Posterior vena cava (tissue), 2 donors: ENCODE data around the gene GNG4. TPM values are rescaled to one million over a fixed set of nuclear protein-coding genes. Genes with fewer than 3 reads are reported as not detected.
"Not testable (repeated sequence)": the region's sequence is repeated elsewhere in the genome, so short reads cannot be mapped to it uniquely, and the experiment has no call there.

Experiments
- DNase-seq: peaks from one replicate; pipeline ENCODE4 v3.0.0-alpha.2; 2020; ENCODE audit warnings: low spot score
- intact Hi-C, 2 donors: fragments of 100-400 bp; cut with DNase I; formaldehyde crosslinking; loops; one replicate each; pipeline versions ENCODE4 v1.14.1 to v1.14.2; 2022 to 2023
- total RNA-seq, 2 donors: library from RNA; stranded (reverse); fragmentation: NEBNext Ultra II Directional; extraction: Animal tissue kit (Norgen Biotek cat#: 25700); gene quantifications; one replicate each; pipeline ENCODE4 v1.2.1, GENCODE V29; 2021
- donor health status: DM: yes; HTN: yes; CAD: no.
- donor health status: DM: yes; HTN: yes; CAD: no.

GNG4 gene
- total RNA-seq, 2 donors from 2014 or later = 0.32 to 0.38 TPM

DNA sequence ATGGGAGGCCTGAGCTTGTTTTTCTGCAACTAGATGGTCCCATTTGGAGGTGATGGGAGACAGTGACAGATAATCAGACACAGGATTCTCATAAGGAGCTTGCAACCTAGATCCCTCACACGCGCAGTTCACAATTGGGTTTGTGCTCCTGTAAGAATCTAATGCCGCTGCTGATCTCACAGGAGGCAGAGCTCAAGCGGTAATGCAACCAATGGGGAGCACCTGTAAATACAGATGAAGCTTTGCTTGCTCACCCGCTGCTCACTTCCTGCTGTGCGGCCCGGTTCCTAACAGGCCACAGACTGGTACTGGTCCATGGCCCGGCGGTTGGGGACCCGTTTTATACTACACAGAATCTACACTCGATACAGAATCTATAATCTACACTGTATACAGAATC, 92.8 kb downstream of the GNG4 start:
- intact Hi-C loops = no loop called here
- no peak for DNase-seq

DNA sequence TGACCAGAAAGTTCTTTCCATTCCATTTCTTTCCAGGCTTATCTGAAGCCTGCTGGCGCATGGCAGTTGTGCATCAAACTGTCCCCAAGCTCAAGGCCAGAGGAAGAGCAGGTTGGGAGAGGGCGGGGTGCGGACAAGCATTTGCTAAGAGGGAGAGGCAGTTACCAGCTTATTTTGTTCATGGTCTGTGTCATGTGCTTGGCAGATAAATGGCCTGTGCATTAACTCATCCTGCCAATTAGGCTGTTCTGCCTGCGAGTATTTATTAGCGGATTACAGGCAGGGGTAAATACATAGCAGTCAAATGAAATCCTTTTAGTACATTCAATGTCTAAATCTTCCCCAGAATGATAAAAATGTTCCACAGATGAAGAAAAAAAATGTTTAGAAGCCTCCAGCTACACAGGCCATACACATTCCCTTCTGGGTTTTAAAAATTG, 96.5 kb downstream of the GNG4 start:
- DNase-seq = no peak
- intact Hi-C loops = no loop called here

DNA sequence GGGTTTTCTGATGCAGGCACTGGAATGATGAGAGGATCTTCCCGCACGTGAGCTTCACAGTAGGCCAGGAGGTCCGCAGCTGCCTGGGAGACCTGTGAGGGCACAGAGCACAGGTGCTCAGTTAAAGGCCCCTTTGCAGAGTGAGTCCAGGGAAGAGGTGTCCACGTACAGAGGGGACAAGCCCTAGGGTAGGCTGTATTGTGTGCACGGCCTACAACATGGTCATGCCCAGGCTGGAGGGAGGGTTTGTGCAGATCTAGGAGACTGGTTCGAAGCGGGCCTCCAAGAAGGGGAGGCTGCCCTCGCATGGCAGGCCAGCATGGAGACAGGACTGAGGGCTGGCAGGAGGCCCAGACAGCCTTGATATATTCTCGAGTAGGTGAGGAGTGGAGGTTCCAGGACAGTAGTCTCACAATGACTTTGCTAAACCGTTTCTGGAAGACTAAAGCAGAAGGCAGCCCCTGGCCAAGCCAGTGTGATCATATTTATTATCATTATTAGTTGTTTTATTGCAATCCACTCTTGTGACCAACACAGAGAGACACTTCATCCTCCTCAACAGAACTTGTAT, 97.4 kb downstream of the GNG4 start:
- DNase-seq = no peak
- intact Hi-C loops = no loop called here

DNA sequence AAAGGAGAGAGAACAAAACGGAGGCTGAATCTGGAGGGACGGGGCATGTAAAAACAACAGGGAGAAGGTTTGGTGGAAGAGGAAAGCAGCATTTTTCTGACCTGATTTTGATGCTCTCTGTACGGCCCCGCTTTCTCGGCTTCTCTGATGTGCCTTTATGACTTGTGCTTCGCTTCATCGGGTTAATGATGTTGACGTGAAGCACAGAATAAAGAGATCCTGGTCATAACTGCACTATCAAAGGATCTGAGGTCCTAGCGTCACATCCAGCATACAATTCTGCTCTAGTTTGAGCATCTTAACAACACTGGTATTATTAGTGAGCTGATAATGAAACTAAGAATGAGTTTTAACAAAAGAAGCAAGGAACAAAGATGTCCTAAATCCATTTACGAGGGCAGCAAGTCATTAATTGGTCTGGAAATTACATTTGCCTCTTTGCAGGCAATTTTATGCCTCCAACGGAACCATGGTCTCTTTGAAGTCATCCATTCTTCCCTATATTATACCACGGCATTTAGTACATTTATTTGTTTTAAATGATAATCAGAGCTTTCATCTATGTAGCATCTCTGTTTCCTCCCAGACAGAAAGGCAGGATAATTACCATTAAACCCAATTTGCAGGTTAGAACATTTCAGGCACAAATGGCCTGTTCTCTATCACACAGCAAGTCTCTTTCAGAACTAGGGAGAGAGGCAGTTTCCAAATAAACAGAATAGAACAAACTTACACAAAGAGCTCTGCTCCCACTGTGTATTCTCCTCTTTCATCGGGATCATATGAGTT, 100.0 kb downstream of the GNG4 start:
- intact Hi-C loops = no loop called here
- DNase-seq = no peak

DNA sequence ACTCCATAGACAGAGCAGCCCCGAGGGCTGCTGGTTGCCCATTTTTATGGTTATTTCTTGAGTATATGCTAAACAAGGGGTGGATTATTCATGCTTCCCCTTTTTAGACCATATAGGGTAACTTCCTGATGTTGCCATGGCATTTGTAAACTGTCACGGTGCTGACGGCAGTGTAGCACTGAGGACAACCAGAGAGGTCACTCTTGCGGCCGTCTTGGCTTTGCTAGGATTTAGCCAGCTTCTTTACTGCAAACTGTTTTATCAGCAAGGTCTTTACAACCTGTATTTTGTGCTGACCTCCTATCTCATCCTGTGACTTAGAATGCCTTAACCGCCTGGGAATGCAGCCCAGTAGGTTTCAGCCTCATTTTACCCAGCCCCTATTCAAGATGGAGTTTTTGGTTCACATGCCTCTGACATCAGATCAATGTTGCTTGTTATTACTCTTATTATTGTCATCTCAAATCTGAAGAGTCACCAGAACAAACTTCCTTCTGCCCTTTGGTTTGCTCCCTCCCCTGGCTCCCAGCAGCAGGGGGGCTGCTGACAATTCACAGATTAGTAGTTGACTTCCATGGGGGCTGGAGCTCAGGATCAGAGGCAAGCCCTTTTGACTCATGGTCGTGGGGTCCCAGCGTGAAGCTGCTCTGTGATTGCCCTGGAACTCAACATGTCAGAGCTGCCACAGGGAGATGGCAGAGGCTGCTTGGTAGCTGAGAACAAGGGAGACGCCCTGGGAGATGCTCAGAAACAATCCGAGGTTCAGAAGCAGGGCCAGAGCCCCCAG, 103.0 kb downstream of the GNG4 start:
- intact Hi-C loops, DNase-seq: not testable (repeated sequence)

DNA sequence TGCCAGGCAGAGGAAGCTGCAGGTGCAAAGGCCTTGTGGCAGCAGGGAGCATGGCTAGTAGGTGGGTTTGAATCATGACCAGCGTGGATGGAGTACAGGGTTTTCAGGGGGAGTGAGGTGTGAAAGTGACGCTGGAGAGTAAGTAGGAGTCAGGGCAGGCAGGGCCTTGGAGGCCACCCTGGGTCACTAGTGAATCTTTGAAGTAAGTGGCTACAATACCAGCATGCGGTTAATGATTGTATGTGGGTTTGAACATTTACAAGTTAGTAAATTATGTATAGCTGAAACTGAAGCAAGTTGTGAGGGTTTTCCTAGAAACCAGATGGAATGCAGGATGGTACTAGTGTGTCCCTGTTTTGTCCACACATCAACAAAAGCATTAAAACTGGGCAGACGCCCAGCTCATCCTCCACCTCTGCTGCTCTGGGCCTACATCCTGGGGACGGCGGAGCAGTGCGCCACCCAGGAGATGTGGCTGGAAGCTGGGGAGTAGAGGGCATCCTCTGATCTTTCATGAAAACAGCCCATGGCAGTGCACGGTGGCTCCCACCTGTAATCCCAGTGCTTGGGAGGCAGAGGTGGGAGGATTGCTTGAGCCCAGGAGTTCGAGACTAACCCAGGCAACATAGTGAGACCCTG, 104.2 kb downstream of the GNG4 start:
- no peak for DNase-seq
- intact Hi-C loops = no loop called here

DNA sequence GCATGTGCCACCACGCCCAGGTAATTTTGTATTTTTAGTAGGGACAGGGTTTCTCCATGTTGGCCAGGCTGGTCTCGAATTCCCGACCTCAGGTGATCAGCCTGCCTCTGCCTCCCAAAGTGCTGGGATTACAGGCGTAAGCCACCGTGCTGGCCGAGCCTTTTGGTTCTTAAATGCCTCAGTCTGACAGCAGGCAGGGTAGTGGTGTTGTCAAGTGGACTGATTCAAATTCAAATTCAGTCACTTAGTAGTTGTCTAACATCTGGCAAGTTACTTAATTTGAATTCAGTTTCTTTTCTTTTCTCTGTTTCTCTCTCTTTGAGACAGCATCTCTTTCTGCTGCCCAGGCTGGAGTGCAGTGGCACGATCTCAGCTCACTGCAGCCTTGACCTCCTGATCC, 106.7 kb downstream of the GNG4 start:
- DNase-seq, intact Hi-C loops: not testable (repeated sequence)

DNA sequence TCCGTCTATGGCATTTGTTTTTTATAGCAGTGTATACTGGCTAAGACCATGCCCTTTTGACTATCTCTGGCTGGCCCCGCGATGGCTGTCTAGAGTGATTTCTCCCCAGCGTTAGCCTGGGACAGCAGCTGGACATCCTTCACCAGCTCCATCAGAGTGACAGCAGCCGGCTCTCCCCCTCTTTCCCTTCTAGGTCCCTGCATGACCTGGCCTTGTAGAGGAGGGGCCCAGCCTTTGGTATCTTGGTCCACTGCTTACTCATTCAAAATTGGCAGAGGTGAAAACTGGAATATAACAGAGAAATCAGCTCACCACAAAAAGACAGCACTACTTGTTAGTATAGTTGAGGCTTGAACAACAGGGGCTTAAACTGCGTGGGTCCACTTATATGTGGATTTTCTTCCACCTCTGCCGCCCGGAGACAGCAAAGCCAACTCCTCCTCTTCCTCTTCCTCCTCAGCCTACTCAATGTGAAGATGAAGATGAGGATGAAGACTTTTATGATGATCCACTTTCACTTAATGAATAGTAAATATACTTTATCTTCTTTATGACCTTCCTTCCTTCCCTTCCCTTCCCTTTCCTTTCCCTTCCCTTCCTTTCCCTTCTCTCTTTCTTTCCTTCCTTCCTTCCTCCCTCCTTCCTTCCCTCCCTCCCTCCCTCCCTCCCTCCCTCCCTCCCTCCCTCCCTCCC, 116.0 kb downstream of the GNG4 start:
- no peak for DNase-seq
- intact Hi-C loops = no loop called here

DNA sequence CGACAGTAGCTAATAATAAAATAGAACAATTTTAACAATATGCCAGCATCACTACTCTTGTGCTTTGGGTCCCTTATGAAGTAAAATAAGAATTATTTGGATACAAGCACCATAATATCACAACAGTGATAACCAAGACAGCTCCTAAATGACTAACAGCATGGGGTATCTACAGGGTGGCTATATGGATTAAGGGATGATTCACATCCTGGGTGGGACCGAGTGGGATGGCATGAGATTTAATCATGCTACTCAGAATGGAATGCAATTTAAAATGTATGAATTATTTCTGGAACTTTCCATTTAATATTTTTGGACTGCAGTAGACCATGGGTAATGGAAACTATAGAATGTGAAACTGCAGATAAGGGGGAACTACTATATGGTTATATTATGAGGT, 117.2 kb downstream of the GNG4 start:
- no peak for DNase-seq
- intact Hi-C loops = no loop called here

DNA sequence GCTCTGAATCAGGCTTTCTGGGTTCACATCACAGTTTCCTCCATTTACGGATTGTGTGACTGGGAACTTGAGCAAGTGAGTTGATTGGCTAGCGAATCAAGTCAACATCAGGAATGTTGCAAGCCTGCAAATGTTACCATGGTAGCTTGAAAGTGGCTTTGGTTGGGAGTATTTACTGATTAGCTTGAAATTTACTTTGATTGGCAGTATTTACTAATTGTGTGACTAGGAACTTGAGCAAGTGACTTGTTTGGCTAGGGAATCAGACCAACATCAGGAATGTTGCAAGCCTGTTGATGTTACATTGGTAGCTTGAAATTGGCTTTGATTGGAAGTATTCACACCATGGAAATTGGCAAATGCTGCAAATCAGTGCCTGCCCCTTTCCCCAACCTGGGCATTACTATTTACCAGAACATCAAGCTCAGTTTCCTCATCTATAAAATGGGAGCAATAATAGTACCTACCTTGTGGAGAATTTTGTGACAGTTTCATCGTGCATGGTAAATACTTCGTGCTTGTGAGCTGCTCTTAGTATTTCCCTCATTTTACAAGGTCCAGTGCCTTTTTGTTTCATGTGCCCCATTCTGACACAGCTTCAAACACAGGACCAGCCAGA, 122.3 kb downstream of the GNG4 start:
- intact Hi-C loops = no loop called here
- DNase-seq = no peak

DNA sequence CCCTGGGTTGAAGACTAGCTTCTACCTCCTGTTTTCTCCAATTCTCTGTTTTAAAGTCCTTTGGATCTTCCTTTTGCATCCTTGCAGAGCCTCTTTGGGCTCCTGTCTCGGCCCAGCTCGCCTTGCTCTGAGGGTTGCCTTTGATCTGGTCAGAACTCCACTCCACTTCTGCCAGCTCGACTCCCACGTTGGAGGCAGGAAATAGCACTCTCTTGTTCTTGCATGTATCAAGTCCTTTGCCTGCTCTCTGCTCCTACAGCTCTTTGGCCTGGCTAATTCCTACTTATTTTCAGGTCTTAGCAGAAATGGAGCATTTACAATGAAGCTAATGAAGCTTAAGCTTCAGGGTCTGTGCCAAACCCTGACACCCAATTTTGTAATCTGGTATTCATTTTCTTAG, 124.3 kb downstream of the GNG4 start:
- intact Hi-C loops = no loop called here
- DNase-seq = no peak

DNA sequence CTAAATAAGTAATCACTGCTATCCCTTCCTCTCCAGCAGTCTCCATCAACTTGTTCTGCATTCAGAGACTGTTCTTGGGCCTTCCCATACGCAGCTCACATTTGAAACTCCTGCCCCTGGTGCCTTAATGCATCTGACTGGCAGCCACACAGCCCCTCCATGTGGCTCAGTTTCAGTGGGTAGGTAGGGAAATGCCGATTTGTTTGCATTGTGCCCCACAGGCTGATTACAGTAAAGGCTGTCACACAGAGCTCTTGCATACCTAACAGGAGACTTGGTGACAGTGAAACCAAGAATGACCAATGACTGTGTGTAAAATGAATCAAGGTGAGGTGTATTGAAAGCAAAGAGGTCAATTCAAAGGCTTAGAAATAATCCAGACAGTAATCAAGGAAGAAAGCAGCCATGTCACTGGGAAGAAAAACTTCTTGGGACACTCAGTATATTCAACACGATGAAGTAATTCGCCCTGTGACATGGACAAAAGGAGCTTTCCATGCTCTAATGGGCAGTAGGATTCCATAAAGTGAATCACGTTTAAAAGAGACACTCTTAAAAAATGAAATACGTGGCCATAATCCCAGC, 132.6 kb downstream of the GNG4 start:
- DNase-seq = no peak
- intact Hi-C loops = no loop called here

DNA sequence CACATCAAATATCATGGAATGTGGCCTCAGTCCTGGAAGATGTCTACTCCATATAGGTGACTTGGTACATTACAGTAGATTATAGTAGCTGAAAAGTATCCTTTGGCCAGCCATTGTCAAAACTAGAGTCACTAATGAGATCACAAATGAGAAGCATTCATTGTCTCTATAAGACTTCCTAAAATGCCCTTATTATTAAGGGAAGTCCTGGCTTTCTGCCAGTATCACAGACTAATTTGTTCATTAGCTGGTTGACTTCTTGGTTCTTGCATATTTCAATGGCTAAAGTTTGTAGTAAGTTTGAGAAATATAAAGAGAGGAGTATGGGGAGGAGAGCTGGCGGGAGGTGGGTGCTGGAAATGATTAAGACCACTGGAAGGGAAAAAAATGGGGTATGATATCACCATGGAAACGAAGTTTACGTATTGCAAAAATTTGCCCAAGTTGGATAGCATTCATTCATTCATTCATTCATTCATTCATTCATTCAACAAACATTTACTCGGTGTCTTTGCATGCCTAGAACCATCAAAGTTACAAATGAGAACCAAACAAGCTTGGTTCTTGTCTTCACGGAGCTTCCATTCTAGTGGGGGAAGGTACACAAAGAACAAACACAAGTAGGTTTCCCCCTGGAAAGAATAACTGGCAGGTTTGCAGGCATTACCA, 133.6 kb downstream of the GNG4 start:
- DNase-seq = no peak
- intact Hi-C loops = no loop called here

DNA sequence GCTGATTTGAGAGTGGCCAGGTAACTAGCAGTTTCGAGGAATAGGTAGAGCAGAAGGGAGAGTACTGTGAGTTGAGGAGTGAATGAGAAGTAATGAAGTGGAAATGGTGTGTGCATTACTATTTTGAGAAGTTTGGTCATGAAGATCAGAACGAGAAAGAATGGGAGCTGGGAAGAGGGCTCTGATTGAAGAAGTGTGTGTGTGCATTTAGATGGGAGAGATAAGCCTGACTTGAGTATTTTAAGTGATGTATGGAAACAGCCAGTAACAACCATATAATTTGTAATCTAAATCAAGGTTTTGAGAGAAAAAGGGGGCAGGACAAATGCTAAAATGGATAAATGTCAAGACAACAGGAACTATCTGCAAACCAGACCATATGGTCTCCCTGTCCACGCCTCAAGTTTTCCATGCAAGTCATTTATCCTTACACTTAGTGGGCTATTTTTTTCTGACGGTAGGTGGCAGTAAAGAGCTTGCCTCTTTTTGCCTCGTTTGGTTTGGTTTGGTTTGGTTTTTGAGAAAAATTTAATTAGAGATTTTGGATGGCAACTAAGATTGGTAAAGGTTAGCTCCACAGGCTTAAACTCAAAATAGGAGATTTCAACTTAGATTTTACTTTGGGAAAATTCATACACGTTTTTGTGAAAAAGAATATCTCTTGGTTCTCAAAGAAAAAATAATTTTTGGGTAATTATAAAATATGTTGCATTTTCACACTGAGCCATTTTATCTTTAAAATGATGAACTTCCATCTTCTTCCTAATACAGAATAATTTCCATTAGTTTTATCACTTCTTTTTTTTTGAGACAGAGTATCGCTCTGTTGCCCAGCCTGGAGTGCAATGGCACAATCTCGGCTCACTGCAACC, 135.9 kb downstream of the GNG4 start:
- intact Hi-C loops = no loop called here
- DNase-seq = no peak

DNA sequence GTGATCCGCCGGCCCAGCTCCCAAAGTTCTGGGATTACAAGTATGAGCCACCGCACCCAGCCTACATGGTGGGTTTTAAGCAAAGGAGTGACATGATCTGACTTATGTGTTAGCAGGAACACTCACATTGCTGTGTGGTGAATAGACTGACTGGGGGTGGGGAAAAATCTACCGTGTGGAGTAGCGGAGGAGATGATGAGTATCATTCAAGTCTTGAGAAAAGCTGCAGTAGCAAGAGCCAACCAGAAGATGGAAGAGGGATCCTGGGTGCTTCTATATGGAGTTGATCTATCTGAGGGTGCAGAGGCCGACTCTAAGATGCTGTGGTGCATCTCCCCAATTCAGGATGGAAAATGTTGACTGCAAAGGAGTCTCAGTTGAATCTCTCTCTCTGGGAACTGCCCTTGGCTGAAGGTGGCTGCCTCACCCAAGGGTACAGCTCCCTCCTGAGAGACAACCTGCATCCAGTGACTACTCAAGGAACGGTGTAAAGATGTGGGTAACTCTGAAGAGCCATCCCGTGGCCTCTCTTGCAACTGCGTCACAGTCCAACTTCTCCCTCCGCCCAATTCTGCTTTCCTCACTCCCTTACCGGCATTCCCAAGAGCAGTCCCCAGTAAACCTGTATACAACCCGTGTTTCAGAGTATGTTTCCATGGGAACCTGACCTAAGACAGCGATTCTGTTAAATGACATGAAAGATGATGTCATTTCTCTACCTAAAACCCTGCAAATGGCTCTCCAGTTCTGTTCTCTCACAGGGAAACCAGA, 137.9 kb downstream of the GNG4 start:
- no peak for DNase-seq
- intact Hi-C loops = no loop called here

DNA sequence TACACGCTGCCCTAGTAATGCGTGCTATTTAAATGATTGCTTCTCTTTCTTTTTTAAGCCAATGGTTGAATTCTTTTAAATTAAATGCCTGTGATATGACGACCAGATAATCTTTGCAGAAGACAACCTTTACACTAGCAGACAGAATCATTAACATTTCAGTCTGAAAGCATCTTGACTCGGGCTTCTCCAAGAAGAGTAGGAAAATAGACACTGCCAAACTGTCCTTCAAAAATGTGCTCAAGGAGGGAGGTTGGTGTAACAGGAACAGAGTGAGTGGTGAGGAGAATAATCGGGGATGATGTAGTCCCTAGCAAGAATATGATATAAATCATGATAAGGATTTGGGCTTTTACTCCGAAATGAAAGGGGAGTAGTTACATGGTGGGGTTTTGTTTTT, 138.8 kb downstream of the GNG4 start:
- intact Hi-C loops = no loop called here
- DNase-seq = no peak
